IPS-11a (cell line): ENCODE measurements around the gene RNF141.
A peak's percentile ranks its signal among the peaks of the same experiment; 100 is the strongest.

Experiments
- H3K4me3 ChIP-seq: one replicate; pipeline ENCODE4 v1.5.1; 2013; ENCODE audit warnings: low read depth, low read length, control low read depth

RNF141 gene

DNA sequence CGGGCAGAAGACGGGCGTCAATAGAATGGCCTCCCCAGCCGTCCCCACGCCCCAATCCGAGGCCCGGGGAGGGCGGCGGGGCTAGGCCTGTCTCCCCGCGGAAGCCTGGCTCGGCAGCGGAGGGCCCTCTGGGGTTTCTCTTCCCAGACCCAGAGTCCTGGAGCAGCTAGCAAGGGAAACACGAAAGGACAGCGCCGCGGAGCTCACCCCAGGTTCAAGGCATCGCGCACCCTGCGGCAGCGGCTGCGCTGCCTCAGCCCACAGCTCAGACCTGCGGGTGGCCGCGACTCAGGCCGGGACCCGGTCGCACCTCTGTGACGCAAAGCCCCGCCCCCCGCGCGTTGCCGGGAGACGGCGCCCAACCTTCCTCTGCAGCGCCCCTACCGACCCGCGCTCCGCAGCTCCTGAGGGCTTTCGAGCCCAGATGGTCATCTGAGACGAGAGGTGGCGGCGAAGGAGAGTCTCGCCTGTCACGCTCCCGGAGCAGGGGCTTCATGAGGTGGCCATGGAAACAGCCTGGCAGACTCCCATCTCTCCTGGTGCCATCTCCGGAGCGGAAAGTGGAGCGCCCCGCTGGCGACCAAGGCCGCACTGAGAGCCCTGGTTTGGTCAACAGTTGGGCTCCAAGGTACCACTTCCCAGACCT lies at the start of gene RNF141:
Gene RNF141 (minus strand): TSS at position 273 of the 646 bp plus-strand sequence. CDS start 7,029 bp downstream, outside the sequence.
- peak within 1 kb of the TSS; percentile 79 for H3K4me3 ChIP-seq

DNA sequence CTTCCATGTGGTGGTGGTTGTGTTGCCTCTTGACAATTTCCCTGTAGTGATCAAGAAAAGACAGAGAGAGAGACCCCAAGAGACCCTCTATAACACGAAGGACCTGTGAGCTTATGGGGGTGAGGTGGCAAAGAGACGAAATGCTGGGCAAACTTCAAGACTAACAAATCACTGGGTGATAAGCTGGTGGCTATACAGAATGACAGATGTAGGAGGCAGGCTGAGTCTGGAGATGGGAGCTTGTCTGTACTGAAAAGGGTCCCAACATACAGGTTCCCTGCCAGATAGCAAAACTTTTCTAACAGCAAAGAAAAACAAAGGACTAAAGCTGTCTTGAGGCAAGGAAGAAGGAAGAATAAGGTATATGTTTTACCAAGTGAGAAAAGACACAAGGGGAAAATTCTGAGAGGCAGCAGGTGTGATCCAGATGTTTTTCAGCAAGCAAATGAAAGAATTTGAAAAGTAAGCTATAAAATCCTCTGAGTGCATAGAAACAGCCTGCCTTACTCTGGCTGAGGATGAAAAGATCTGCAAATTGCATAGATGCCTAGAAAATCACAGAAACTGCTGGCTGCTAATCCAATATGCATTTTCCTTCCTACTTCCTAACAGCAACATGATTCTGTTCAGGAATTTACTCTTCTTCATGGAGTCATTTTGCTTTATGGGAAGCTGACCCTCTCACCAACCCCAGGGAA lies 49.4 kb upstream of the RNF141 start:
- no peak overlapping the region for H3K4me3 ChIP-seq

GRCh38 chr11:10588904-10589303 lies 47.9 kb upstream of the RNF141 start:
- no peak overlapping the region for H3K4me3 ChIP-seq

DNA sequence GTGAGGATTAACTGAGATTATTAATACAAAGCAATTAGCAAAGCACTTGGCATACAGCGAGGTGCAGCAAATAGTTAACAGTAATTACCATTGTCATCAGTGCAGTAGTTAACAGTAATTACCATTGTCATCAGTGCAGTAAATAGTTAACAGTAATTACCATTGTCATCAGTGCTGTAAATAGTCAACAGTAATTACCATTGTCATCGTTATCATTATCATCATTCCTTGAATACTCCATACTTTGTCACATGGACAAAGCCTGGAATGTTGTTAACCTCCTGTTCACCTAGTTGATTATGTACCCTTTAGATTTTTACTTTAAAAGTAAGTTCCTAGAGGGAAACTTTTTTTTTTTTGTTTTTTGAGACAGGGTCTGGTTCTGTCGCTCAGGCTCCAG lies 47.0 kb upstream of the RNF141 start:
- no peak overlapping the region for H3K4me3 ChIP-seq

DNA sequence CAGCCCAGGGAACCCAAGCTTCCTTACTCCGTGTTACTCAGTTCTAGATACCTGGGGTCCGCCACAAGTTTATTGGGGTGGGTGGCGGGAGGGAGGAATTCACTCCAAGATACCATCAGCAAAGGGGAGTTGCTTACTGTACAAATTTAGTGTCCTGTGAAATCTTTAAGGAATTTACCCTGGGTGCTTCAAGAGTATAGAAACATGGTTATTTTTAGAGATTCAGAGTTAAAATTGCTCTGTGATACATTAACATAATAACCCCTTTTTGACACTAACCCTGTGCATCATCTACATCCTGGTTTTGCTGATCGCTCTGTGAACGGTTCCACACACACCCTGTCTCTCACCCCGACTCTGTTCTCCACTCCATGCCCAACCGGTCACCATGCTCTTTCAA lies 46.4 kb upstream of the RNF141 start:
- H3K4me3 ChIP-seq, result no peak overlapping the region

- H3K4me3 ChIP-seq, result no peak overlapping the region
Observed at GRCh38 chr11:10584071-10584501, 43.1 kb upstream of the RNF141 start.

DNA sequence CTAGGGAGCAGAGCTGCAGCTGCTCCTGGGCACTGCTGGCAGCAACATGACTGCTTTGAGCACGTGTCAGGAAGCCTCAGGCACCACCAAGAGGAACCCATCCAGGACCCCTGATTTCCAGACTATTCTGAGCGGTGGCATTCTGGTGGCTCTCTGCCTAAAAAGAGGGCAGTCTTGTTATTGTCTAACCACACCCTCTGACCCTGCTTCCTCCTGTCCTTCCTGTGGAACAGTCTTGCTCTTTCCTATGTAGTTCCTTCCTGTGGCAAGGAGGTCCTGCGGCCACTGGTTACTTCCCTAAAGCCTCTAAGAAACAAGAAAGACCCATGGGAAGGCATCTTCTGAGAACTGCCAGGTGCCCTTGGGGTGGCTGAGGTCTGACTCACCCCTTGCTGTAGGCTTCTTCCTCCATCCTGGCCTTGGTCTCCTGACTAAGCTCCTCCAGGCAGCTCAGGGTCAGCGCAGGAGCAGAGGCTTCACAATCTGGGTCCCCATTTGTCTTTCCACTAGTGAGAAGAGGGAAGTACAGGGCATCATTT lies 40.6 kb upstream of the RNF141 start:
- H3K4me3 ChIP-seq, result no peak overlapping the region

- H3K4me3 ChIP-seq, result no peak overlapping the region
Observed at GRCh38 chr11:10580623-10581022, 39.6 kb upstream of the RNF141 start.

DNA sequence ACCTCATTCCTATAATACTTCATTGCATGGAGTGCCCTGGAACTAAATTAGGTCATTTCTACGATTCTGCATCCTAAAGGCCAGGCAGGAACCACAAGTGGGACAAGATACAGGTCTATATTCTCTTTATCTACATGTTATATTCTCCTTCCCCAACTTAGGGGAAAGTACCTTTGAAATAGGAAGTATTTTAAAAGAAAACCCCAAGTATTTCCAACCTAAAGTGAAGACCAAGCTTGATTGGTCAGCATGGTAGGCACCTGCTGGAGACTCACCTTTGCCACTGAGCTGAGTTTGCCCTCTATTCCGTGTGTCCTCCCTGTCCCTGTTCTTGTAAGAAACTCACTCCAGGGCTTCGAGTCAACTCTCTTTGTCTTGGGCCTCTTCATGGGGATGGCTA lies 38.7 kb upstream of the RNF141 start:
- no peak overlapping the region for H3K4me3 ChIP-seq

GRCh38 chr11:10576035-10576398 lies 35.0 kb upstream of the RNF141 start:
- H3K4me3 ChIP-seq, result no peak overlapping the region

DNA sequence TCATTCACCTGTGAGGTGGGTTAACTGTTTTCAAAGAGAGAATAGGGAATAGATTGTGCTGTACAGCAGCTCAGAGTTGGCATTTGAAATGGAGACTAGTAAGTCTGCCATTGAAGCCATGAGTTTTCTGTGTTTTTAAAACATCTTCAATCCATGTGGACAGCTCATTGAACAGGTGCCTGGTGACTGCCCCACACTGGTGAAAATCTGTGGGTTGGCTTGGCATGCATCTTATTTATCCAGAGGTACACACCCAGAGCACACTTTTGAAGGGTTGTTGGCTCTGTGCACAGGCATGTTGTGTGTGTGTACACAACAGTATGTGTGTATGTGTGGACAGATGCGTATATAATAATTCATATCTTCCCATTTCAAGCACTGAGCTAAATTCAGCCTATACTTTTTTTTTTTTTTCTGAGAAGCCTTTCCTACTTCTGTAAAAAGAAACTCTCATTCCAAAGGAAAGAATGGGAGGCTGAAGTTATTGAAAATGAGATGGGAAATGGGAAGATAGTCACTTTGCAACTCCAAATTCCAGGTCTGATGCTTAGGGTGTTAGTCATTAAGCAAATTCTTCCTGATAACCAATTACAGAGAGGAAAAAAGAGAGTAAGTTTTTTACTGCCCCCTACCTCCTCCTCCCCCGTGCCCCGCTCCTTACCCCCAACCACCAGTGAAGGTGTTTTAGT lies 34.5 kb upstream of the RNF141 start:
- no peak overlapping the region for H3K4me3 ChIP-seq

GRCh38 chr11:10573556-10573955 lies 32.6 kb upstream of the RNF141 start:
- H3K4me3 ChIP-seq, result no peak overlapping the region

- H3K4me3 ChIP-seq, result no peak overlapping the region
Observed at GRCh38 chr11:10573028-10573427, 32.0 kb upstream of the RNF141 start.

DNA sequence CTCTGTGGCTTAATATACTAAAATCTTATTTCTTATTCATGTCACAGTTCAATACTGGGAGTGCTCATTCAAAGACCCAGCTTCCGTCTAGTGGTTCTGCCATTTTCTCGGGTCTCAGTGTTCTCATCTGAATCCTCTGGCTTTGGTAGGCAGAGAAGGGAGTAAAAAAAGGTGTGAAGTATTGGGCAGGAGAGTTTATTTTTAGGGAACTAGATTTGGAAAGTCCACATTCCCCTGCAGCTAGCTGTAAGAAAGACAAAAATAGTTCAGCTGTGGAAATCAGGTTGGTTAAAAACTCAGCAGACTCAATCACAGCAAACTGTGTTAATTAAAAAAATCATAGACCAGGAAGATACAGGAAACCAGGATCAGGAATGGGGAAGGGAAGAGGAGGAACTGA lies 31.5 kb upstream of the RNF141 start:
- H3K4me3 ChIP-seq, result no peak overlapping the region

DNA sequence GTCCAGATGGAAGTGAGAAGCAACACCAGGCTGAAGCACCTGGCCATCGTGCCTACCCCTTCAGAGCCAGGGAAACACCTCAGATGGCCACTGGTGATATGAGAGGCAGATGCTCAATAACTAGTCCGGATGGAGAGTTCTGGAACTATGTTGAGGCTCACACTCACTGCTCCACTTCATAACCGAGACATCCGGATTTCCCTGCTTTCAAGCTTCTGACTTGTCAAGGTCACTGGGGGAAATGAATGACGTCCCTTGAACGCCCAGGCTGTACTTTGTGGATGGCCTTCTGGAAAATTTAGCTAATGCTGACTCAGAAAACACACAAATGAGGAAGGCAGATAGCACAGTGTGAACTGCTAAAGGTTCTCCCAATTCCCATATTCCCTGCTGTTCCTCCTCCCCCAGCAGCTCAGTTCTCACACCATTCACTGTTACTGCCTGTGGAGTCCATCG lies 27.5 kb upstream of the RNF141 start, which contains the start of gene LYVE1:
Gene LYVE1 (minus strand): TSS at position 180 of the 456 bp plus-strand sequence. CDS start 133 bp downstream, at position 47.
- no peak within 1 kb of the TSS for H3K4me3 ChIP-seq

- no peak overlapping the region for H3K4me3 ChIP-seq
Observed at GRCh38 chr11:10567446-10567845, 26.5 kb upstream of the RNF141 start.

DNA sequence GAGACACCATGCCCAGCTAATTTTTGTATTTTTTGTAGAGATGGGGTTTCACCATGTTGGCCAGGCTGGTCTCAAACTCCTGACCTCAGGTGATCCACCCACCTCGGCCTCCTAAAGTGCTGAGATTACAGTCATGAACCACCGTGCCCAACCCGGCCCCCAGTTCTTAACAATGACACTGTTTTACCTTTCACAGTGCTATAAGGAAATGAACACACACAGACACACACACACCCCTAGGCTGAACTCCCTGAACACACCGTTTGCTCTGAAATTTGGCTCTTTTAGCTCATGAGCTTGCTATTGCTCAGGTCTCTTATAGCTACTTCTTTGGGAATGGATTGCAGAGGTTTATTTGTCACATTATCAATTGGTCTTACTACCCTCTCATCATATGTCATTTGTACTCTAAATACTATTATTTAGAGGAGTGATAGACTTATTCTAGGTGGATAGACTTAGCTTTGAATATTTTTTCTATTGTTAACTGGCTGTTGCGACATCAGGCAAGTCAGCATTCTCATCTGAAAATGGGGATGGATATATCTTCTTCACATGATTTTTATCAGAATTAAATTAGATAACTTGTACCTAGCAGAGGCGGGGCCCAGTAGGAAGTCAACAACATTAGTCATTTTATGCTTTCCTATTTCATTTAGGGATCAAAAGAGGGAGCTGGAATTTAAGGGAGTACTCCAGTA lies 25.4 kb upstream of the RNF141 start:
- H3K4me3 ChIP-seq, result no peak overlapping the region

- no peak overlapping the region for H3K4me3 ChIP-seq
Observed at GRCh38 chr11:10565493-10565892, 24.5 kb upstream of the RNF141 start.

DNA sequence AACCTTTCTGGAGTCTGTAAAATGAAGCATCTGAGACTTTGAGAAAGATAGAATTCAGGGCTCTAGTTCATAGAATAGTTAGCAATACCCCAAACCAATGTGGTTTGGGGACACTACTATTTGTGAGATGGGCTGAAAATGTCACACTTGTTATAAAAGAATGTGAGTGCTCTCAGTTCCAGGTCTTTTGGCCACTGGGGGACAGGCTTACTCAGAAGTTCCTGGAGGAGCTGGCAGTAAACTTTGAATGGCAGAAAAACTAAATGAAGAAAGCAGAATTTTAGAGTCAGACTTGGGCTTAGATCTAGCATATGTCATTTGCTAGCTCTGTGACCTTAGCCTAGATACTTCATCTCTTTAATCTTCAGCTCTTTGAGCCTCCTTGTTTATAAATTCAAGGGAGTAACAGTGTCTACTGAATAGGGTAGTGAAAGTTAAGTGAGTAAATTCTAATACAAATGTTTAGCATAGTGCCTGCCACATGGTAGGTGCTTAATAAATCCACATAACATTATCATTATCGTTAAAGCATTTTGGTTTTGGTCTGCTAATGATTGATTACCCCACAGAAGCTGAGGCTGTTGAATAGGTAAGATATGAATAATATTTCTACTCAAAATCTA lies 23.8 kb upstream of the RNF141 start:
- no peak overlapping the region for H3K4me3 ChIP-seq

- H3K4me3 ChIP-seq, result no peak overlapping the region
Observed at GRCh38 chr11:10564030-10564429, 23.0 kb upstream of the RNF141 start.

- no peak overlapping the region for H3K4me3 ChIP-seq
Observed at GRCh38 chr11:10561947-10562346, 21.0 kb upstream of the RNF141 start.
